ENCODE measurements around the gene IL2. TPM values are rescaled to one million over a fixed set of nuclear protein-coding genes. Genes with fewer than 3 reads are reported as not detected.

Gene IL2
- total and polyA plus RNA-seq, 2 donors (not counting 3 experiments of a cell fraction or from before 2014, with no cell fraction given), result not detected

DNA sequence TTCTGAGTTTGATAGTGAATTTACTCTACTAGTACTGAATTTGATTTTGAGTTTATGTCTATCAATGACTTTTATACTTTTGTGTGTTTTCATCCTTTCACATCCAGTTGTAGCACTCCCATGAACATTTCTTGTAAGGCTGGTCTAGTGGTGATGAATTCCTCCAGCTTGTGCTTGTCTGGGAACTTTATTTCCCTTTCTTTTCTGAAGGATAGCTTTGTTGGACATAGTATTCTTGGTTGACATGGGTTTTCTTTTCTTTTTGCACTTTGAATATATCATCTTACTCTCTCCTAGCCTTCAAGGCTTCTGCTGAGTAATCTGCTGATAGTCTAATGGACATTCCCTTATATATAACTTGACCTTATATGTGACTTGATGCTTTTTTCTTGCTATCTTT is 32.5 kb upstream of the IL2 start:
- Histone ChIP-seq H3K27me3 (ENCODE audit: control insufficient read depth in 2 of 2, insufficient read depth in 2 of 2, low read length in 2 of 2) (peaks cover 0 to 3% of the 10 kb centered on the region in 2 experiments), H3K79me2 (ENCODE audit: control insufficient read depth, insufficient read depth, low read length) (no peaks in the 10 kb centered on the region), H4K20me1 (replicated peaks; ENCODE audit: control insufficient read depth, extremely low read depth, insufficient read depth, low read length) (no peaks in the 10 kb centered on the region), H3K36me3 (ENCODE audit: control insufficient read depth in 2 of 2, extremely low read depth in 1 of 2, insufficient read depth in 2 of 2, low read length in 2 of 2) (no peaks in the 10 kb centered on the region), H3K4me1 (ENCODE audit: control insufficient read depth, extremely low read depth, insufficient read depth, low read length) (no peaks in the 10 kb centered on the region), H3K9ac (replicated peaks; ENCODE audit: extremely low read depth, insufficient read depth, low read length) (no peak overlapping the region), H3K9me3 (replicated peaks; ENCODE audit: control insufficient read depth, insufficient read depth, low read length) (no peaks in the 10 kb centered on the region), H3K27ac (ENCODE audit: insufficient read depth, low read depth, low read length) (no peak overlapping the region), H3K4me2 (ENCODE audit: insufficient read depth, low read length) (no peak overlapping the region), H2AFZ (ENCODE audit: low read depth, low read length) (no peak overlapping the region), H3K9me1 (replicated peaks; ENCODE audit: control insufficient read depth, extremely low read depth, insufficient read depth, low read length) (no peaks in the 10 kb centered on the region), H3K4me3 (replicated peaks in 1 of 3; ENCODE audit: insufficient read depth in 1 of 3, low read depth in 1 of 3, low read length in 3 of 3) (no peak overlapping the region)
- intact Hi-C loops (cut with micrococcal nuclease), result no loop called here
- POLR2A ChIA-PET, result no interaction called here
- TF ChIP-seq POLR2AphosphoS5 (IDR thresholded peaks at IDR 0.05; ENCODE audit: insufficient read depth, low read depth, low read length), result no peak
- TF ChIP-seq FOS (IDR thresholded peaks at IDR 0.05; ENCODE audit: borderline replicate concordance, insufficient read depth, low read length), result no peak
- no peak for TF ChIP-seq MYC (IDR thresholded peaks at IDR 0.05; ENCODE audit: low read depth, low read length)
- TF ChIP-seq, protein P1, sequence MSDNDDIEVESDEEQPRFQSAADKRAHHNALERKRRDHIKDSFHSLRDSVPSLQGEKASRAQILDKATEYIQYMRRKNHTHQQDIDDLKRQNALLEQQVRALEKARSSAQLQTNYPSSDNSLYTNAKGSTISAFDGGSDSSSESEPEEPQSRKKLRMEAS (IDR thresholded peaks at IDR 0.05; ENCODE audit: insufficient read depth, insufficient read length), result no peak
- TF ChIP-seq POLR2A (IDR thresholded peaks at IDR 0.05; ENCODE audit: low read depth, low read length), result no peak
- TF ChIP-seq GATA2 (IDR thresholded peaks at IDR 0.05; ENCODE audit: insufficient read depth, insufficient read length, low read depth, low read length), result no peak
- TF ChIP-seq, protein P2, sequence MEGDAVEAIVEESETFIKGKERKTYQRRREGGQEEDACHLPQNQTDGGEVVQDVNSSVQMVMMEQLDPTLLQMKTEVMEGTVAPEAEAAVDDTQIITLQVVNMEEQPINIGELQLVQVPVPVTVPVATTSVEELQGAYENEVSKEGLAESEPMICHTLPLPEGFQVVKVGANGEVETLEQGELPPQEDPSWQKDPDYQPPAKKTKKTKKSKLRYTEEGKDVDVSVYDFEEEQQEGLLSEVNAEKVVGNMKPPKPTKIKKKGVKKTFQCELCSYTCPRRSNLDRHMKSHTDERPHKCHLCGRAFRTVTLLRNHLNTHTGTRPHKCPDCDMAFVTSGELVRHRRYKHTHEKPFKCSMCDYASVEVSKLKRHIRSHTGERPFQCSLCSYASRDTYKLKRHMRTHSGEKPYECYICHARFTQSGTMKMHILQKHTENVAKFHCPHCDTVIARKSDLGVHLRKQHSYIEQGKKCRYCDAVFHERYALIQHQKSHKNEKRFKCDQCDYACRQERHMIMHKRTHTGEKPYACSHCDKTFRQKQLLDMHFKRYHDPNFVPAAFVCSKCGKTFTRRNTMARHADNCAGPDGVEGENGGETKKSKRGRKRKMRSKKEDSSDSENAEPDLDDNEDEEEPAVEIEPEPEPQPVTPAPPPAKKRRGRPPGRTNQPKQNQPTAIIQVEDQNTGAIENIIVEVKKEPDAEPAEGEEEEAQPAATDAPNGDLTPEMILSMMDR (IDR thresholded peaks at IDR 0.05; ENCODE audit: extremely low read depth in 1 of 2, insufficient read depth in 1 of 2, low read depth in 1 of 2, low read length in 2 of 2), result no peak
- no peak for TF ChIP-seq EZH2 (IDR thresholded peaks at IDR 0.05; ENCODE audit: borderline replicate concordance, low read depth, low read length, severe bottlenecking)
- TF ChIP-seq JUN (IDR thresholded peaks at IDR 0.05; ENCODE audit: borderline replicate concordance, insufficient read depth, insufficient read length, low read depth), result no peak
- dilution Hi-C loops (cut with MboI; ENCODE audit: extremely low pct_ligation_motif_present, low sequenced_read_pairs), result no loop called here
- FAIRE-seq (no peak), DNase-seq (ENCODE audit: low read depth, low spot score) (no peak)
- no TSS peak for BruUV-seq (replicated peaks)
- CTCF ChIA-PET, result interaction anchor here (1.1 kb wide), 1 partner anchor 40 kb away, joined by 3 read pairs; no protein-coding TSS in a partner anchor
